ENCODE results near the gene AFAP1L1.

Gene AFAP1L1

GRCh38 chr5:149367972-149368645 lies 96.5 kb downstream of the AFAP1L1 start:
- DNase-seq (ENCODE audit: low read depth in 1 of 2, low spot score in 1 of 2) = no peak

- no peak for DNase-seq (ENCODE audit: low read depth in 1 of 2, low spot score in 1 of 2)
Measured at GRCh38 chr5:149370878-149371277, 99.2 kb downstream of the AFAP1L1 start.

GRCh38 chr5:149371296-149371962 lies 99.8 kb downstream of the AFAP1L1 start:
- DNase-seq (ENCODE audit: low read depth in 1 of 2, low spot score in 1 of 2) = peak; percentile 40 to 42

- no peak for DNase-seq (ENCODE audit: low read depth in 1 of 2, low spot score in 1 of 2)
Measured at GRCh38 chr5:149372076-149372795, 100.6 kb downstream of the AFAP1L1 start.

- DNase-seq (ENCODE audit: low read depth in 1 of 2, low spot score in 1 of 2) = no peak
Measured at GRCh38 chr5:149372932-149373331, 101.3 kb downstream of the AFAP1L1 start.

- DNase-seq (ENCODE audit: low read depth in 1 of 2, low spot score in 1 of 2) = no peak
Measured at GRCh38 chr5:149374303-149374702, 102.6 kb downstream of the AFAP1L1 start.

GRCh38 chr5:149374801-149375200 lies 103.1 kb downstream of the AFAP1L1 start:
- no peak for DNase-seq (ENCODE audit: low read depth in 1 of 2, low spot score in 1 of 2)

GRCh38 chr5:149375434-149375833 lies 103.8 kb downstream of the AFAP1L1 start:
- no peak for DNase-seq (ENCODE audit: low read depth in 1 of 2, low spot score in 1 of 2)

GRCh38 chr5:149376104-149376503 lies 104.4 kb downstream of the AFAP1L1 start:
- DNase-seq (ENCODE audit: low read depth in 1 of 2, low spot score in 1 of 2) = no peak

GRCh38 chr5:149376711-149377447 lies 105.2 kb downstream of the AFAP1L1 start:
- no peak for DNase-seq (ENCODE audit: low read depth in 1 of 2, low spot score in 1 of 2)

- no peak for DNase-seq (ENCODE audit: low read depth in 1 of 2, low spot score in 1 of 2)
Measured at GRCh38 chr5:149378241-149378820, 106.7 kb downstream of the AFAP1L1 start.

GRCh38 chr5:149379177-149379761 lies 107.6 kb downstream of the AFAP1L1 start, which contains the start of gene IL17B:
IL17B (minus strand) TSS chr5:149379292; CDS start chr5:149379225, 67 bp downstream.
- DNase-seq (ENCODE audit: low read depth in 1 of 2, low spot score in 1 of 2) = no peak

GRCh38 chr5:149379818-149380374 lies 108.2 kb downstream of the AFAP1L1 start:
- DNase-seq (ENCODE audit: low read depth in 1 of 2, low spot score in 1 of 2) = no peak

- DNase-seq (ENCODE audit: low read depth in 1 of 2, low spot score in 1 of 2) = no peak
Measured at GRCh38 chr5:149380466-149381121, 108.9 kb downstream of the AFAP1L1 start.

GRCh38 chr5:149381261-149381985 lies 109.8 kb downstream of the AFAP1L1 start:
- no peak for DNase-seq (ENCODE audit: low read depth in 1 of 2, low spot score in 1 of 2)

GRCh38 chr5:149381986-149382338 lies 110.3 kb downstream of the AFAP1L1 start:
- peak; percentile 58 to 59 for DNase-seq (ENCODE audit: low read depth in 1 of 2, low spot score in 1 of 2)

GRCh38 chr5:149382517-149383220 lies 111.0 kb downstream of the AFAP1L1 start:
- DNase-seq (ENCODE audit: low read depth in 1 of 2, low spot score in 1 of 2) = no peak

GRCh38 chr5:149383399-149383798 lies 111.7 kb downstream of the AFAP1L1 start:
- DNase-seq (ENCODE audit: low read depth in 1 of 2, low spot score in 1 of 2) = no peak

GRCh38 chr5:149386166-149386565 lies 114.5 kb downstream of the AFAP1L1 start:
- DNase-seq (ENCODE audit: low read depth in 1 of 2, low spot score in 1 of 2) = no peak

Measured in activated T-helper 1 cell treated with anti-CD3 and anti-CD28 coated beads, Interleukin-2, amount 50 U/mL, for 16 hours (primary cell).